Prostate gland (tissue), 2 donors: ENCODE results near the gene TMCC1.

Experiments used
- POLR2A ChIP-seq: fragments of 450-650 bp; IDR thresholded peaks from one replicate; pipeline ENCODE4 v1.6.1; 2016; ENCODE audit warnings: antibody characterized with exemption, mild to moderate bottlenecking
- TF ChIP-seq, protein P1 (sequence below), 4 experiments: fragments of 200-600 bp in 2 of 4; fragments of 450-650 bp in 2 of 4; sonication (generic) in 2 of 4; IDR thresholded peaks; 1 replicate in 3 of 4; 2 replicates in 1 of 4; pipeline ENCODE4 v1.5.1; 2016 to 2019; ENCODE audit warnings: antibody characterized with exemption in 4 of 4, mild to moderate bottlenecking in 2 of 4, moderate library complexity in 2 of 4

DNA sequence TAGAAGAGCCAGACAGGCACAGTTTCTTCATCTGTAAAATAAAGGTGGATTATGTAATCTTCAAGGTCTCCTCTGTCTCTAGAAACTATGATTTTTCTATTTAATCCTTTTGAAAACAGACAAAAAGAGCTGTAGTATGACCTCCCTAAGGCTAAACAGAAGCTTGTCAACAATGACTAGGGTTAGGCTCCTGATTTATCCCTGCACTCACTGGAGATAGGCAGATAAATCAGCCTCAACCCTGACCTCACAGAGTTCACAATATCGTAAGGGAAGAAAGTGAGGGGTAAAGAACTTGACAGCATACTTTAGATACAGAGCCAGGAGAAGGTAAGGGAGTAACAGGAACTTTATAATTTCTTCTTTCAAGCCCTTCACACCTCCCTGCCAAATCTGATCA, 124.8 kb downstream of the TMCC1 start:
- TF ChIP-seq, protein P1, sequence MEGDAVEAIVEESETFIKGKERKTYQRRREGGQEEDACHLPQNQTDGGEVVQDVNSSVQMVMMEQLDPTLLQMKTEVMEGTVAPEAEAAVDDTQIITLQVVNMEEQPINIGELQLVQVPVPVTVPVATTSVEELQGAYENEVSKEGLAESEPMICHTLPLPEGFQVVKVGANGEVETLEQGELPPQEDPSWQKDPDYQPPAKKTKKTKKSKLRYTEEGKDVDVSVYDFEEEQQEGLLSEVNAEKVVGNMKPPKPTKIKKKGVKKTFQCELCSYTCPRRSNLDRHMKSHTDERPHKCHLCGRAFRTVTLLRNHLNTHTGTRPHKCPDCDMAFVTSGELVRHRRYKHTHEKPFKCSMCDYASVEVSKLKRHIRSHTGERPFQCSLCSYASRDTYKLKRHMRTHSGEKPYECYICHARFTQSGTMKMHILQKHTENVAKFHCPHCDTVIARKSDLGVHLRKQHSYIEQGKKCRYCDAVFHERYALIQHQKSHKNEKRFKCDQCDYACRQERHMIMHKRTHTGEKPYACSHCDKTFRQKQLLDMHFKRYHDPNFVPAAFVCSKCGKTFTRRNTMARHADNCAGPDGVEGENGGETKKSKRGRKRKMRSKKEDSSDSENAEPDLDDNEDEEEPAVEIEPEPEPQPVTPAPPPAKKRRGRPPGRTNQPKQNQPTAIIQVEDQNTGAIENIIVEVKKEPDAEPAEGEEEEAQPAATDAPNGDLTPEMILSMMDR (IDR thresholded peaks at IDR 0.05): no peak
- TF ChIP-seq POLR2A: no peak
